NCI-H510A treated with DMSO at 0.1 percent for 48 hours (cell line): ENCODE measurements around the gene LAMC2.
"Not testable (repeated sequence)": the region's sequence is repeated elsewhere in the genome, so short reads cannot be mapped to it uniquely, and the experiment has no call there.

Experiments used
- DNase-seq: peaks from one replicate; lab custom pipeline; 2025; lab: John Stamatoyannopoulos, UW

Gene LAMC2

GRCh38 chr1:183185941-183186490 lies at the start of gene LAMC2:
Gene LAMC2, plus strand, starts transcription at chr1:183186264. Its CDS starts 89 bp downstream, at chr1:183186353.
- DNase-seq: peak; percentile 82

- no peak for DNase-seq
Observed at GRCh38 chr1:183137782-183138181, 48.3 kb upstream of the LAMC2 start.

GRCh38 chr1:183138301-183138700 lies 47.8 kb upstream of the LAMC2 start:
- DNase-seq: no peak

- DNase-seq: no peak
Observed at GRCh38 chr1:183139281-183139942, 46.7 kb upstream of the LAMC2 start.

GRCh38 chr1:183140633-183141032 lies 45.4 kb upstream of the LAMC2 start:
- DNase-seq: no peak

- no peak for DNase-seq
Observed at GRCh38 chr1:183142171-183142570, 43.9 kb upstream of the LAMC2 start.

- DNase-seq: no peak
Observed at GRCh38 chr1:183143576-183144315, 42.3 kb upstream of the LAMC2 start.

- no peak for DNase-seq
Observed at GRCh38 chr1:183144752-183145151, 41.3 kb upstream of the LAMC2 start.

GRCh38 chr1:183147735-183148134 lies 38.3 kb upstream of the LAMC2 start:
- no peak for DNase-seq

- DNase-seq: no peak
Observed at GRCh38 chr1:183148599-183148998, 37.5 kb upstream of the LAMC2 start.

- DNase-seq: no peak
Observed at GRCh38 chr1:183149273-183149672, 36.8 kb upstream of the LAMC2 start.

GRCh38 chr1:183150032-183150431 lies 36.0 kb upstream of the LAMC2 start:
- DNase-seq: not testable (repeated sequence)

GRCh38 chr1:183150445-183150844 lies 35.6 kb upstream of the LAMC2 start:
- no peak for DNase-seq

- DNase-seq: no peak
Observed at GRCh38 chr1:183152180-183152579, 33.9 kb upstream of the LAMC2 start.

- no peak for DNase-seq
Observed at GRCh38 chr1:183155939-183156338, 30.1 kb upstream of the LAMC2 start.

- peak; percentile 69 for DNase-seq
Observed at GRCh38 chr1:183159960-183160359, 26.1 kb upstream of the LAMC2 start.

- DNase-seq: no peak
Observed at GRCh38 chr1:183161391-183161790, 24.7 kb upstream of the LAMC2 start.

- no peak for DNase-seq
Observed at GRCh38 chr1:183163316-183163715, 22.7 kb upstream of the LAMC2 start.

GRCh38 chr1:183164340-183164739 lies 21.7 kb upstream of the LAMC2 start:
- DNase-seq: no peak

- no peak for DNase-seq
Observed at GRCh38 chr1:183164963-183165362, 21.1 kb upstream of the LAMC2 start.

GRCh38 chr1:183165456-183165855 lies 20.6 kb upstream of the LAMC2 start:
- DNase-seq: no peak

- DNase-seq: no peak
Observed at GRCh38 chr1:183166454-183166853, 19.6 kb upstream of the LAMC2 start.

- no peak for DNase-seq
Observed at GRCh38 chr1:183167676-183168075, 18.4 kb upstream of the LAMC2 start.
